GM23338 (cell line): Measurements from ENCODE around the gene A3GALT2. TPM values are rescaled to one million over a fixed set of nuclear protein-coding genes. Genes with fewer than 3 reads are reported as not detected.

Source experiments
- CREB1 ChIP-seq: fragments of 250-450 bp; sonication (Bioruptor Pico); IDR thresholded peaks from 2 replicates; pipeline ENCODE4 v1.5.0; 2020; ENCODE audit warnings: low read depth, mild to moderate bottlenecking, moderate library complexity
- EZH2 ChIP-seq: fragments of 200-600 bp; sonication (generic); IDR thresholded peaks from one replicate; pipeline ENCODE4 v1.8.0; 2017; ENCODE audit warnings: antibody characterized with exemption, mild to moderate bottlenecking, low read depth; ENCODE audit not compliant: unreplicated experiment
- JUNB ChIP-seq: IDR thresholded peaks from one replicate; pipeline ENCODE4 v1.6.1; 2016; ENCODE audit warnings: antibody characterized with exemption; ENCODE audit not compliant: unreplicated experiment
- NANOG ChIP-seq: IDR thresholded peaks from 2 replicates; pipeline ENCODE4 v1.6.1; 2016; ENCODE audit warnings: antibody characterized with exemption, borderline replicate concordance
- ZNF114 ChIP-seq: fragments of 250-450 bp; sonication (Bioruptor Pico); IDR thresholded peaks from 2 replicates; pipeline ENCODE4 v1.5.0; 2020; ENCODE audit warnings: mild to moderate bottlenecking, moderate library complexity
- ZNF331 ChIP-seq: fragments of 250-450 bp; sonication (Bioruptor Pico); IDR thresholded peaks from 2 replicates; pipeline ENCODE4 v1.5.0; 2020; ENCODE audit warnings: low read depth, mild to moderate bottlenecking, moderate library complexity
- polyA plus RNA-seq: library from polyadenylated mRNA; unstranded; fragments of >200 nt; fragmentation: Nextera tagmentation; extraction: Ambion mirVana; gene quantifications from 2 replicates; pipeline ENCODE4 v1.2.1, GENCODE V29; 2016
- total RNA-seq: library from RNA; depleted of rRNA; stranded (reverse); fragments of >200 nt; shearing (Covaris generic); gene quantifications from 2 replicates; pipeline ENCODE4 v1.2.3, GENCODE V29; 2014
- TF ChIP-seq, protein P1 (sequence below): fragments of 250-450 bp; sonication (Bioruptor Pico); IDR thresholded peaks from 2 replicates; pipeline ENCODE4 v1.5.0; 2020; ENCODE audit warnings: mild to moderate bottlenecking, moderate library complexity
- TF ChIP-seq, protein P2 (sequence below): IDR thresholded peaks from one replicate; pipeline ENCODE4 v1.6.1; 2018; ENCODE audit warnings: antibody characterized with exemption; ENCODE audit not compliant: unreplicated experiment

A3GALT2 gene
- total and polyA plus RNA-seq, 2 experiments from 2014 or later, result not detected

GRCh38 chr1:33257772-33258712, 62.9 kb downstream of the A3GALT2 start (continued):
- TF ChIP-seq, protein P1, sequence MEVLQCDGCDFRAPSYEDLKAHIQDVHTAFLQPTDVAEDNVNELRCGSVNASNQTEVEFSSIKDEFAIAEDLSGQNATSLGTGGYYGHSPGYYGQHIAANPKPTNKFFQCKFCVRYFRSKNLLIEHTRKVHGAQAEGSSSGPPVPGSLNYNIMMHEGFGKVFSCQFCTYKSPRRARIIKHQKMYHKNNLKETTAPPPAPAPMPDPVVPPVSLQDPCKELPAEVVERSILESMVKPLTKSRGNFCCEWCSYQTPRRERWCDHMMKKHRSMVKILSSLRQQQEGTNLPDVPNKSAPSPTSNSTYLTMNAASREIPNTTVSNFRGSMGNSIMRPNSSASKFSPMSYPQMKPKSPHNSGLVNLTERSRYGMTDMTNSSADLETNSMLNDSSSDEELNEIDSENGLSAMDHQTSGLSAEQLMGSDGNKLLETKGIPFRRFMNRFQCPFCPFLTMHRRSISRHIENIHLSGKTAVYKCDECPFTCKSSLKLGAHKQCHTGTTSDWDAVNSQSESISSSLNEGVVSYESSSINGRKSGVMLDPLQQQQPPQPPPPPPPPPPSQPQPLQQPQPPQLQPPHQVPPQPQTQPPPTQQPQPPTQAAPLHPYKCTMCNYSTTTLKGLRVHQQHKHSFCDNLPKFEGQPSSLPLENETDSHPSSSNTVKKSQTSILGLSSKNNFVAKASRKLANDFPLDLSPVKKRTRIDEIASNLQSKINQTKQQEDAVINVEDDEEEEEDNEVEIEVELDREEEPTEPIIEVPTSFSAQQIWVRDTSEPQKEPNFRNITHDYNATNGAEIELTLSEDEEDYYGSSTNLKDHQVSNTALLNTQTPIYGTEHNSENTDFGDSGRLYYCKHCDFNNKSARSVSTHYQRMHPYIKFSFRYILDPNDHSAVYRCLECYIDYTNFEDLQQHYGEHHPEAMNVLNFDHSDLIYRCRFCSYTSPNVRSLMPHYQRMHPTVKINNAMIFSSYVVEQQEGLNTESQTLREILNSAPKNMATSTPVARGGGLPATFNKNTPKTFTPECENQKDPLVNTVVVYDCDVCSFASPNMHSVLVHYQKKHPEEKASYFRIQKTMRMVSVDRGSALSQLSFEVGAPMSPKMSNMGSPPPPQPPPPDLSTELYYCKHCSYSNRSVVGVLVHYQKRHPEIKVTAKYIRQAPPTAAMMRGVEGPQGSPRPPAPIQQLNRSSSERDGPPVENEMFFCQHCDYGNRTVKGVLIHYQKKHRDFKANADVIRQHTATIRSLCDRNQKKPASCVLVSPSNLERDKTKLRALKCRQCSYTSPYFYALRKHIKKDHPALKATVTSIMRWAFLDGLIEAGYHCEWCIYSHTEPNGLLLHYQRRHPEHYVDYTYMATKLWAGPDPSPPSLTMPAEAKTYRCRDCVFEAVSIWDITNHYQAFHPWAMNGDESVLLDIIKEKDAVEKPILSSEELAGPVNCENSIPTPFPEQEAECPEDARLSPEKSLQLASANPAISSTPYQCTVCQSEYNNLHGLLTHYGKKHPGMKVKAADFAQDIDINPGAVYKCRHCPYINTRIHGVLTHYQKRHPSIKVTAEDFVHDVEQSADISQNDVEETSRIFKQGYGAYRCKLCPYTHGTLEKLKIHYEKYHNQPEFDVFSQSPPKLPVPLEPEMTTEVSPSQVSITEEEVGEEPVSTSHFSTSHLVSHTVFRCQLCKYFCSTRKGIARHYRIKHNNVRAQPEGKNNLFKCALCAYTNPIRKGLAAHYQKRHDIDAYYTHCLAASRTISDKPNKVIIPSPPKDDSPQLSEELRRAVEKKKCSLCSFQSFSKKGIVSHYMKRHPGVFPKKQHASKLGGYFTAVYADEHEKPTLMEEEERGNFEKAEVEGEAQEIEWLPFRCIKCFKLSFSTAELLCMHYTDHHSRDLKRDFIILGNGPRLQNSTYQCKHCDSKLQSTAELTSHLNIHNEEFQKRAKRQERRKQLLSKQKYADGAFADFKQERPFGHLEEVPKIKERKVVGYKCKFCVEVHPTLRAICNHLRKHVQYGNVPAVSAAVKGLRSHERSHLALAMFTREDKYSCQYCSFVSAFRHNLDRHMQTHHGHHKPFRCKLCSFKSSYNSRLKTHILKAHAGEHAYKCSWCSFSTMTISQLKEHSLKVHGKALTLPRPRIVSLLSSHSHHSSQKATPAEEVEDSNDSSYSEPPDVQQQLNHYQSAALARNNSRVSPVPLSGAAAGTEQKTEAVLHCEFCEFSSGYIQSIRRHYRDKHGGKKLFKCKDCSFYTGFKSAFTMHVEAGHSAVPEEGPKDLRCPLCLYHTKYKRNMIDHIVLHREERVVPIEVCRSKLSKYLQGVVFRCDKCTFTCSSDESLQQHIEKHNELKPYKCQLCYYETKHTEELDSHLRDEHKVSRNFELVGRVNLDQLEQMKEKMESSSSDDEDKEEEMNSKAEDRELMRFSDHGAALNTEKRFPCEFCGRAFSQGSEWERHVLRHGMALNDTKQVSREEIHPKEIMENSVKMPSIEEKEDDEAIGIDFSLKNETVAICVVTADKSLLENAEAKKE (CRISPR knock-in tag), result no peak
- TF ChIP-seq ZNF331 (CRISPR knock-in tag) (no peak), CREB1 (CRISPR knock-in tag) (no peak), ZNF114 (CRISPR knock-in tag) (no peak), JUNB (no peak), EZH2 (no peak), NANOG (no peak)
- TF ChIP-seq, protein P2, sequence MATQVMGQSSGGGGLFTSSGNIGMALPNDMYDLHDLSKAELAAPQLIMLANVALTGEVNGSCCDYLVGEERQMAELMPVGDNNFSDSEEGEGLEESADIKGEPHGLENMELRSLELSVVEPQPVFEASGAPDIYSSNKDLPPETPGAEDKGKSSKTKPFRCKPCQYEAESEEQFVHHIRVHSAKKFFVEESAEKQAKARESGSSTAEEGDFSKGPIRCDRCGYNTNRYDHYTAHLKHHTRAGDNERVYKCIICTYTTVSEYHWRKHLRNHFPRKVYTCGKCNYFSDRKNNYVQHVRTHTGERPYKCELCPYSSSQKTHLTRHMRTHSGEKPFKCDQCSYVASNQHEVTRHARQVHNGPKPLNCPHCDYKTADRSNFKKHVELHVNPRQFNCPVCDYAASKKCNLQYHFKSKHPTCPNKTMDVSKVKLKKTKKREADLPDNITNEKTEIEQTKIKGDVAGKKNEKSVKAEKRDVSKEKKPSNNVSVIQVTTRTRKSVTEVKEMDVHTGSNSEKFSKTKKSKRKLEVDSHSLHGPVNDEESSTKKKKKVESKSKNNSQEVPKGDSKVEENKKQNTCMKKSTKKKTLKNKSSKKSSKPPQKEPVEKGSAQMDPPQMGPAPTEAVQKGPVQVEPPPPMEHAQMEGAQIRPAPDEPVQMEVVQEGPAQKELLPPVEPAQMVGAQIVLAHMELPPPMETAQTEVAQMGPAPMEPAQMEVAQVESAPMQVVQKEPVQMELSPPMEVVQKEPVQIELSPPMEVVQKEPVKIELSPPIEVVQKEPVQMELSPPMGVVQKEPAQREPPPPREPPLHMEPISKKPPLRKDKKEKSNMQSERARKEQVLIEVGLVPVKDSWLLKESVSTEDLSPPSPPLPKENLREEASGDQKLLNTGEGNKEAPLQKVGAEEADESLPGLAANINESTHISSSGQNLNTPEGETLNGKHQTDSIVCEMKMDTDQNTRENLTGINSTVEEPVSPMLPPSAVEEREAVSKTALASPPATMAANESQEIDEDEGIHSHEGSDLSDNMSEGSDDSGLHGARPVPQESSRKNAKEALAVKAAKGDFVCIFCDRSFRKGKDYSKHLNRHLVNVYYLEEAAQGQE, result no peak
